H1 (cell line): Measurements from ENCODE around the gene SSRP1.

Experiments
- EP300 ChIP-seq, 2 experiments: IDR thresholded peaks; 1 replicate in 1 of 2; 2 replicates in 1 of 2; pipeline ENCODE4 v1.6.1; 2011 to 2012; ENCODE audit warnings: low read depth in 2 of 2, low read length in 2 of 2, mild to moderate bottlenecking in 2 of 2, borderline replicate concordance in 1 of 2, inconsistent platforms in 1 of 2, moderate library complexity in 1 of 2
- KDM1A ChIP-seq: fragments of 200-600, 300-600 bp; sonication (generic); IDR thresholded peaks from 2 replicates; pipeline ENCODE4 v1.7.1; 2016; ENCODE audit warnings: mild to moderate bottlenecking, low read length, borderline replicate concordance
- MAFK ChIP-seq: IDR thresholded peaks from 2 replicates; pipeline ENCODE4 v1.6.1; 2012; ENCODE audit warnings: low read depth, mild to moderate bottlenecking, improper control_type of control experiment, low read length
- POLR2A ChIP-seq, 2 experiments: IDR thresholded peaks; 1 replicate in 1 of 2; 2 replicates in 1 of 2; pipeline ENCODE4 v1.6.1; 2011; ENCODE audit warnings: low read depth in 2 of 2, low read length in 2 of 2, mild to moderate bottlenecking in 2 of 2; ENCODE audit errors: control extremely low read depth in 1 of 2
- POLR2AphosphoS5 ChIP-seq: IDR thresholded peaks from 2 replicates; pipeline ENCODE4 v1.6.1; 2011; ENCODE audit warnings: low read depth, low read length
- SP1 ChIP-seq: IDR thresholded peaks from 2 replicates; pipeline ENCODE4 v1.6.1; 2011; ENCODE audit warnings: low read depth, low read length
- YY1 ChIP-seq: IDR thresholded peaks from 2 replicates; pipeline ENCODE4 v1.6.1; 2011; ENCODE audit warnings: low read depth, mild to moderate bottlenecking, low read length
- ZNF274 ChIP-seq: IDR thresholded peaks from 2 replicates; pipeline ENCODE4 v1.7.0; 2012; ENCODE audit warnings: low read length, borderline replicate concordance; ENCODE audit errors: extremely low read depth
- TF ChIP-seq, protein P1 (sequence below), 3 experiments: IDR thresholded peaks; 1 replicate in 2 of 3; 2 replicates in 1 of 3; pipeline versions ENCODE4 v1.5.1 to v1.6.1; 2011; ENCODE audit warnings: low read length in 3 of 3, mild to moderate bottlenecking in 3 of 3, inconsistent platforms in 2 of 3, low read depth in 1 of 3, moderate library complexity in 1 of 3; ENCODE audit not compliant: insufficient read depth in 1 of 3; ENCODE audit errors: control extremely low read depth in 1 of 3
- TF ChIP-seq, protein P2 (sequence below): IDR thresholded peaks from 2 replicates; pipeline ENCODE4 v1.6.1; 2012; ENCODE audit warnings: inconsistent platforms

DNA sequence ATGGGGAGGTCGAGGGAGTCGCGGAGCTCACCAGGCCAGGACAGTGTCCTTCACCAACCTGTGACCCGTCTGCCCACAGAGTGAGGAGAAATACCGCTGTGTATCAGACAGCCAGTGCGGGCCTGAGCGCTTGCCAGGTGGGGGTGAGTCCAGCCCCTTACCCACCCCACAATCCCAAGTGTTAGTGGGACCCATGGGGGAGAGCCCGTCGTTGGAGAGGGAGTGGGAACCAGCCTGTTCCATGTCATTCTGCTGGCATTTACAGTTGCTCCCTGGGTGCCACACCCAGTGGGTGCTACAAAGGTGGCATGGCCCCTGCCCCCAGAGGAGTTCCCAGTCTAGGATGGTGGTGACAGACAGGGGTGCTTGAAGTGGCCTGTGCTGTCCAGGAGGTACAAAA lies 11.6 kb upstream of the SSRP1 start:
- TF ChIP-seq, protein P1, sequence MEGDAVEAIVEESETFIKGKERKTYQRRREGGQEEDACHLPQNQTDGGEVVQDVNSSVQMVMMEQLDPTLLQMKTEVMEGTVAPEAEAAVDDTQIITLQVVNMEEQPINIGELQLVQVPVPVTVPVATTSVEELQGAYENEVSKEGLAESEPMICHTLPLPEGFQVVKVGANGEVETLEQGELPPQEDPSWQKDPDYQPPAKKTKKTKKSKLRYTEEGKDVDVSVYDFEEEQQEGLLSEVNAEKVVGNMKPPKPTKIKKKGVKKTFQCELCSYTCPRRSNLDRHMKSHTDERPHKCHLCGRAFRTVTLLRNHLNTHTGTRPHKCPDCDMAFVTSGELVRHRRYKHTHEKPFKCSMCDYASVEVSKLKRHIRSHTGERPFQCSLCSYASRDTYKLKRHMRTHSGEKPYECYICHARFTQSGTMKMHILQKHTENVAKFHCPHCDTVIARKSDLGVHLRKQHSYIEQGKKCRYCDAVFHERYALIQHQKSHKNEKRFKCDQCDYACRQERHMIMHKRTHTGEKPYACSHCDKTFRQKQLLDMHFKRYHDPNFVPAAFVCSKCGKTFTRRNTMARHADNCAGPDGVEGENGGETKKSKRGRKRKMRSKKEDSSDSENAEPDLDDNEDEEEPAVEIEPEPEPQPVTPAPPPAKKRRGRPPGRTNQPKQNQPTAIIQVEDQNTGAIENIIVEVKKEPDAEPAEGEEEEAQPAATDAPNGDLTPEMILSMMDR (IDR thresholded peaks at IDR 0.05; ENCODE audit: control extremely low read depth in 1 of 3, insufficient read depth in 1 of 3, low read depth in 1 of 3, low read length in 3 of 3) = no peak
- TF ChIP-seq POLR2A (IDR thresholded peaks at IDR 0.05; ENCODE audit: control extremely low read depth in 1 of 2, low read depth in 2 of 2, low read length in 2 of 2) (no peak), POLR2AphosphoS5 (no peak), SP1 (no peak), ZNF274 (no peak), EP300 (IDR thresholded peaks at IDR 0.05; ENCODE audit: borderline replicate concordance in 1 of 2, low read depth in 2 of 2, low read length in 2 of 2) (no peak), MAFK (no peak), KDM1A (no peak), YY1 (no peak)
- TF ChIP-seq, protein P2, sequence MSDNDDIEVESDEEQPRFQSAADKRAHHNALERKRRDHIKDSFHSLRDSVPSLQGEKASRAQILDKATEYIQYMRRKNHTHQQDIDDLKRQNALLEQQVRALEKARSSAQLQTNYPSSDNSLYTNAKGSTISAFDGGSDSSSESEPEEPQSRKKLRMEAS = no peak
